Fibroblast of mammary gland (primary cell): ENCODE data around the gene SLC17A2.

Source experiments
- DNase-seq: peaks from one replicate; pipeline ENCODE4 v3.0.0-alpha.2; 2010; ENCODE audit warnings: low read depth
- H3K4me3 ChIP-seq: 2 replicates; pipeline ENCODE4 v1.5.1; 2011; ENCODE audit warnings: low read depth, mild to moderate bottlenecking, low read length, moderate library complexity; ENCODE audit not compliant: control insufficient read depth
- CTCF ChIP-seq: conservative IDR thresholded peaks from 2 replicates; pipeline ENCODE4 v1.5.1; 2011; ENCODE audit warnings: low read depth, low read length, inconsistent platforms; ENCODE audit not compliant: control insufficient read depth, insufficient read depth

The SLC17A2 gene

GRCh38 chr6:25928562-25929324 lies 1.7 kb downstream of the SLC17A2 start:
- no peak for TF ChIP-seq CTCF
- no peak overlapping the region for H3K4me3 ChIP-seq
- DNase-seq: no peak

GRCh38 chr6:25927756-25928216 lies 2.7 kb downstream of the SLC17A2 start:
- H3K4me3 ChIP-seq: no peak overlapping the region
- TF ChIP-seq CTCF: no peak
- DNase-seq: peak; percentile 73

- TF ChIP-seq CTCF: no peak
- DNase-seq: peak; percentile 14
- H3K4me3 ChIP-seq: no peak overlapping the region
Observed at GRCh38 chr6:25927178-25927577, 3.3 kb downstream of the SLC17A2 start.

GRCh38 chr6:25925876-25926275 lies 4.6 kb downstream of the SLC17A2 start:
- no peak for TF ChIP-seq CTCF

GRCh38 chr6:25922301-25922700 lies 8.2 kb downstream of the SLC17A2 start:
- peak; percentile 84 for DNase-seq
- H3K4me3 ChIP-seq: no peak overlapping the region
- TF ChIP-seq CTCF: no peak

More at GRCh38 chr6:25925876-25926275, 4.6 kb downstream of the SLC17A2 start:
- no peak for DNase-seq
- no peak overlapping the region for H3K4me3 ChIP-seq

GRCh38 chr6:25921525-25922203 lies 8.8 kb downstream of the SLC17A2 start:
- DNase-seq: no peak
- no peak for TF ChIP-seq CTCF

More at GRCh38 chr6:25921525-25922203, 8.8 kb downstream of the SLC17A2 start:
- H3K4me3 ChIP-seq: no peak overlapping the region
